Measurements from ENCODE around the gene PGF. TPM values are rescaled to one million over a fixed set of nuclear protein-coding genes. Genes with fewer than 3 reads are reported as not detected.

The PGF gene
- total and polyA plus RNA-seq, 4 donors: 7.6 to 33.7 (median 22.7) TPM

Other genes starting within 250 kb of the PGF start
- 10 to 100 TPM; 32.7 to 35.7 TPM for gene AREL1, start 242.5 kb downstream of the PGF start, total RNA-seq
- 10 to 100 TPM in 1 of 2 donors, 1 to 10 TPM in 1; 3.9 to 11.1 TPM for gene AREL1, start 242.5 kb downstream of the PGF start, polyA plus RNA-seq
- gene FCF1, start 242.5 kb downstream of the PGF start, total RNA-seq: 10 to 100 TPM; 40.8 to 42.4 TPM
- 10 to 100 TPM; 22.6 to 25.9 TPM for gene FCF1, start 242.5 kb downstream of the PGF start, polyA plus RNA-seq
- 10 to 100 TPM; 58.4 to 79.9 TPM for gene YLPM1, start 192.3 kb downstream of the PGF start, total RNA-seq
- 10 to 100 TPM; 11.8 to 20.0 TPM for gene YLPM1, start 192.3 kb downstream of the PGF start, polyA plus RNA-seq
- not detected for gene PROX2, start 79.5 kb downstream of the PGF start, total RNA-seq
- gene PROX2, start 79.5 kb downstream of the PGF start, polyA plus RNA-seq: not detected
- gene DLST, start 73.7 kb downstream of the PGF start, total RNA-seq: 10 to 100 TPM; 76.1 to 80.3 TPM
- gene DLST, start 73.7 kb downstream of the PGF start, polyA plus RNA-seq: 10 to 100 TPM; 34.7 to 69.4 TPM
- gene RPS6KL1, start 32.3 kb downstream of the PGF start, total RNA-seq: 10 to 100 TPM; 12.6 to 17.3 TPM
- gene RPS6KL1, start 32.3 kb downstream of the PGF start, polyA plus RNA-seq: 10 to 100 TPM in 1 of 2 donors, 1 to 10 TPM in 1; 3.3 to 13.8 TPM
- gene EIF2B2, start 47.3 kb upstream of the PGF start, total RNA-seq: 10 to 100 TPM; 37.4 to 39.8 TPM
- gene EIF2B2, start 47.3 kb upstream of the PGF start, polyA plus RNA-seq: 10 to 100 TPM in 1 of 2 donors, 1 to 10 TPM in 1; 9.5 to 34.8 TPM
- gene MLH3, start 95.9 kb upstream of the PGF start, total RNA-seq: 10 to 100 TPM; 26.7 to 43.6 TPM
- 10 to 100 TPM in 1 of 2 donors, 1 to 10 TPM in 1; 7.3 to 18.5 TPM for gene MLH3, start 95.9 kb upstream of the PGF start, polyA plus RNA-seq
- gene ACYP1, start 108.4 kb upstream of the PGF start, total RNA-seq: 10 to 100 TPM; 10.5 to 23.9 TPM
- gene ACYP1, start 108.4 kb upstream of the PGF start, polyA plus RNA-seq: 10 to 100 TPM; 11.3 to 21.6 TPM
- gene ZC2HC1C, start 114.0 kb upstream of the PGF start, total RNA-seq: 1 to 10 TPM; 1.8 to 2.0 TPM
- gene ZC2HC1C, start 114.0 kb upstream of the PGF start, polyA plus RNA-seq: 1 to 10 TPM; 3.1 to 8.0 TPM
- 100 to 1,000 TPM in 1 of 2 donors, 10 to 100 TPM in 1; 75.9 to 104 TPM for gene NEK9, start 171.5 kb upstream of the PGF start, total RNA-seq
- gene NEK9, start 171.5 kb upstream of the PGF start, polyA plus RNA-seq: 10 to 100 TPM; 19.5 to 47.7 TPM
- gene TMED10, start 221.0 kb upstream of the PGF start, total RNA-seq: 100 to 1,000 TPM; 249 to 277 TPM
- 100 to 1,000 TPM; 114 to 139 TPM for gene TMED10, start 221.0 kb upstream of the PGF start, polyA plus RNA-seq

Data from aorta (tissue), 4 donors.